Smooth muscle cell (in vitro differentiated cells): ENCODE data around the gene CPM. TPM values are rescaled to one million over a fixed set of nuclear protein-coding genes. Genes with fewer than 3 reads are reported as not detected.

Experiments used
- DNase-seq: peaks from one replicate; lab custom pipeline; 2025; ENCODE audit not compliant: unreplicated experiment; lab: John Stamatoyannopoulos, UW
- H2AFZ ChIP-seq: fragments of 200-600 bp; sonication (generic); 2 replicates; pipeline ENCODE4 v1.6.0; 2016; ENCODE audit warnings: antibody characterized with exemption, low read depth, mild to moderate bottlenecking
- H3F3A ChIP-seq: fragments of 200-600 bp; sonication (generic); 2 replicates; pipeline ENCODE4 v1.6.0; 2017; ENCODE audit warnings: antibody characterized with exemption, low read depth
- H3K27ac ChIP-seq: fragments of 200-600 bp; sonication (generic); 2 replicates; pipeline ENCODE4 v1.5.1; 2016; ENCODE audit warnings: low read depth, mild to moderate bottlenecking
- H3K27me3 ChIP-seq: fragments of 200-600 bp; sonication (generic); 2 replicates; pipeline ENCODE4 v1.6.1; 2016; ENCODE audit warnings: low read depth, mild to moderate bottlenecking
- H3K36me3 ChIP-seq: fragments of 200-600 bp; sonication (generic); 2 replicates; pipeline ENCODE4 v1.5.1; 2016; ENCODE audit warnings: low read depth
- H3K4me1 ChIP-seq: fragments of 200-600 bp; sonication (generic); 2 replicates; pipeline ENCODE4 v1.5.1; 2016; ENCODE audit warnings: low read depth
- H3K4me2 ChIP-seq: fragments of 200-600 bp; sonication (generic); 2 replicates; pipeline ENCODE4 v1.6.0; 2016; ENCODE audit warnings: mild to moderate bottlenecking
- H3K4me3 ChIP-seq: fragments of 200-600 bp; sonication (generic); 2 replicates; pipeline ENCODE4 v1.5.1; 2016; ENCODE audit warnings: mild to moderate bottlenecking
- H3K79me2 ChIP-seq: fragments of 200-600 bp; sonication (generic); 2 replicates; pipeline ENCODE4 v1.6.0; 2016; ENCODE audit warnings: low read depth, mild to moderate bottlenecking
- H3K9ac ChIP-seq: fragments of 200-600 bp; sonication (generic); 2 replicates; pipeline ENCODE4 v1.6.0; 2016; ENCODE audit warnings: low read depth
- H3K9me3 ChIP-seq: fragments of 200-600 bp; sonication (generic); replicated peaks from 2 replicates; pipeline ENCODE4 v1.5.1; 2016; ENCODE audit warnings: low read depth
- H4K20me1 ChIP-seq: fragments of 200-600 bp; sonication (generic); 2 replicates; pipeline ENCODE4 v1.6.0; 2016; ENCODE audit warnings: low read depth
- WGBS: methylation state at CpG from one replicate; pipeline ENCODE4 v1.1.7; 2016; ENCODE audit warnings: low lambda C conversion rate; 5-methylcytosine and 5-hydroxymethylcytosine counted together
- polyA plus RNA-seq: library from polyadenylated mRNA; unstranded; fragments of >200 nt; fragmentation: Nextera tagmentation; extraction: Ambion mirVana; gene quantifications from 2 replicates; pipeline ENCODE4 v1.2.1, GENCODE V29; 2016
- total RNA-seq: library from RNA; depleted of rRNA; stranded (reverse); fragments of >200 nt; gene quantifications from 2 replicates; pipeline ENCODE4 v1.2.3, GENCODE V29; 2014
- TF ChIP-seq, protein P1 (sequence below): fragments of 200-600 bp; sonication (generic); IDR thresholded peaks from 2 replicates; pipeline ENCODE4 v1.5.1; 2017; ENCODE audit warnings: borderline replicate concordance, mild to moderate bottlenecking, antibody characterized with exemption; ENCODE audit not compliant: insufficient read depth, poor library complexity, severe bottlenecking

CPM gene
- total and polyA plus RNA-seq, 2 experiments from 2014 or later, result 0.57 to 6.2 TPM

DNA sequence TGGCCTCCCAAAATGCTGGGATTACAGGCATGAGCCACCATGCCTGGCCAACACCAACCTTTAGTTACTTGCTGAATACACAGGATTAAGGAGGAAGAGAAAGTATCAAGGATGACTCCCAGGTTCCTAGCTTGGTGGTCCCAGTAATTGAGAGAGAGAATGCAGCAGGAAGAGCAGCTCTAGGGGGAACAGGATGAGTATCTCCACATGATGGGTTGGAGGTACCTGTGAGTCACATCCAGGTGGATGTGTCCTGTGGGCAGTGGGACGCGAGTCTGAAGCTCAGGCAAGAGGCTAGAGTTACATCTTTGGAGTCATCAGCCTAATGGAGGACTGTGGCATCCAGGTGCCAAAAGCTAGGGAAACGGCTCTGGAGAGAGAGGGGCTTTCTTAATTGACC is 77.9 kb downstream of the CPM start:
- no peaks in the 10 kb centered on the region for H3K36me3 ChIP-seq
- H3K4me1 ChIP-seq, result no peaks in the 10 kb centered on the region
- H3K27me3 ChIP-seq, result peaks cover 3% of the 10 kb centered on the region
- H3K9me3 ChIP-seq, result no peaks in the 10 kb centered on the region
- DNase-seq, result no peak
- no peaks in the 10 kb centered on the region for H3F3A ChIP-seq
- 96% methylated on average over 3 of the region's 3 CpGs for WGBS
- H3K79me2 ChIP-seq, result no peaks in the 10 kb centered on the region
- TF ChIP-seq, protein P1, sequence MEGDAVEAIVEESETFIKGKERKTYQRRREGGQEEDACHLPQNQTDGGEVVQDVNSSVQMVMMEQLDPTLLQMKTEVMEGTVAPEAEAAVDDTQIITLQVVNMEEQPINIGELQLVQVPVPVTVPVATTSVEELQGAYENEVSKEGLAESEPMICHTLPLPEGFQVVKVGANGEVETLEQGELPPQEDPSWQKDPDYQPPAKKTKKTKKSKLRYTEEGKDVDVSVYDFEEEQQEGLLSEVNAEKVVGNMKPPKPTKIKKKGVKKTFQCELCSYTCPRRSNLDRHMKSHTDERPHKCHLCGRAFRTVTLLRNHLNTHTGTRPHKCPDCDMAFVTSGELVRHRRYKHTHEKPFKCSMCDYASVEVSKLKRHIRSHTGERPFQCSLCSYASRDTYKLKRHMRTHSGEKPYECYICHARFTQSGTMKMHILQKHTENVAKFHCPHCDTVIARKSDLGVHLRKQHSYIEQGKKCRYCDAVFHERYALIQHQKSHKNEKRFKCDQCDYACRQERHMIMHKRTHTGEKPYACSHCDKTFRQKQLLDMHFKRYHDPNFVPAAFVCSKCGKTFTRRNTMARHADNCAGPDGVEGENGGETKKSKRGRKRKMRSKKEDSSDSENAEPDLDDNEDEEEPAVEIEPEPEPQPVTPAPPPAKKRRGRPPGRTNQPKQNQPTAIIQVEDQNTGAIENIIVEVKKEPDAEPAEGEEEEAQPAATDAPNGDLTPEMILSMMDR, result no peak
- no peak overlapping the region for H3K4me3 ChIP-seq
- H2AFZ ChIP-seq, result no peak overlapping the region
- no peaks in the 10 kb centered on the region for H4K20me1 ChIP-seq
- no peak overlapping the region for H3K27ac ChIP-seq
- H3K4me2 ChIP-seq, result no peak overlapping the region
- no peak overlapping the region for H3K9ac ChIP-seq

DNA sequence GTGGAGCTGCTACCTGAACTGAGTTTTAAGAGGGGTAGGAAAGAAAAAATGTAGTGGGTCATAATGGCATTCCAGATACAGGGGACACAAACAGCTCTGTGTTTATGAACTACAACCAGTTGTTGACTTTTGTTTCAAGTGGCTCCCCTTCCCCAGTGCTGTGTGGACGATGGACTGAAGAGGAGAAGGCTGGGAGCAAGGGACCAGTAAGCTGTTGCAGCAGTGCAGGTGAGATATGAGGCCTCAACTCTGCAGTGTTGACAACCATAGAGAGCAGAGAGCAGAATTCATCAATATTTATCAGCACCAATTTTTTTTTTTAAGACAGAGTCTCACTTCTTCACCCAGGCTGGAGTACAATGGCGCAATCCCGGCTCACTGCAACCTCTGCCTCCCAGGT is 78.4 kb downstream of the CPM start:
- Histone ChIP-seq H3K4me3 (no peak overlapping the region), H3K4me1 (no peaks in the 10 kb centered on the region), H3K4me2 (no peak overlapping the region), H3K9me3 (no peaks in the 10 kb centered on the region), H3K79me2 (no peaks in the 10 kb centered on the region), H4K20me1 (no peaks in the 10 kb centered on the region), H3K27ac (no peak overlapping the region), H3K36me3 (no peaks in the 10 kb centered on the region), H2AFZ (no peak overlapping the region), H3K27me3 (peaks cover 3% of the 10 kb centered on the region), H3F3A (no peaks in the 10 kb centered on the region), H3K9ac (no peak overlapping the region)
- DNase-seq, result no peak
- TF ChIP-seq, protein P1, result no peak
- WGBS, result 89% methylated on average over 3 of the region's 3 CpGs

DNA sequence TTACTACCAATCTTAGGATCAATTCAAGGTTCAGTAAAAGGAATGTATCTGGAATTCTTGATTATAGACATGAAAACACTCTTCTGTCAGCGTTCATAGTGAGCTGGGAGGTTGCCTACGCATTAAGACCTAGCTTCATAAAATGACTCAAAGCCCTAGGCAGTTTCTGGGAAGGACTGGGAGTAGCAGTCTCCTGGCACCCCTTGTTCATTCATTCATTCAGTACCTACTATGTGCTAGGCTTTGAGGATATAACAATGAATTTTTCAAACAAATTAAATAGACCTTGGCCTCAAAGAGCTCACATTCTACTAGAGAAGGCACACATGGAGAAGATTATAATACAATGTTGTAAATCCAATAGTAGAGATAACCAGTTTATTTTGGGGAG is 78.9 kb downstream of the CPM start:
- no peaks in the 10 kb centered on the region for H3K36me3 ChIP-seq
- H3K27me3 ChIP-seq, result peaks cover 3% of the 10 kb centered on the region
- H3K9me3 ChIP-seq, result no peaks in the 10 kb centered on the region
- H3K4me3 ChIP-seq, result no peak overlapping the region
- TF ChIP-seq, protein P1, result no peak
- no peak for DNase-seq
- no peaks in the 10 kb centered on the region for H3F3A ChIP-seq
- no peak overlapping the region for H3K4me2 ChIP-seq
- H3K9ac ChIP-seq, result no peak overlapping the region
- H3K27ac ChIP-seq, result no peak overlapping the region
- no peaks in the 10 kb centered on the region for H4K20me1 ChIP-seq
- H3K79me2 ChIP-seq, result no peaks in the 10 kb centered on the region
- H3K4me1 ChIP-seq, result no peaks in the 10 kb centered on the region
- no peak overlapping the region for H2AFZ ChIP-seq
- 65% methylated on average over 2 of the region's 2 CpGs for WGBS

DNA sequence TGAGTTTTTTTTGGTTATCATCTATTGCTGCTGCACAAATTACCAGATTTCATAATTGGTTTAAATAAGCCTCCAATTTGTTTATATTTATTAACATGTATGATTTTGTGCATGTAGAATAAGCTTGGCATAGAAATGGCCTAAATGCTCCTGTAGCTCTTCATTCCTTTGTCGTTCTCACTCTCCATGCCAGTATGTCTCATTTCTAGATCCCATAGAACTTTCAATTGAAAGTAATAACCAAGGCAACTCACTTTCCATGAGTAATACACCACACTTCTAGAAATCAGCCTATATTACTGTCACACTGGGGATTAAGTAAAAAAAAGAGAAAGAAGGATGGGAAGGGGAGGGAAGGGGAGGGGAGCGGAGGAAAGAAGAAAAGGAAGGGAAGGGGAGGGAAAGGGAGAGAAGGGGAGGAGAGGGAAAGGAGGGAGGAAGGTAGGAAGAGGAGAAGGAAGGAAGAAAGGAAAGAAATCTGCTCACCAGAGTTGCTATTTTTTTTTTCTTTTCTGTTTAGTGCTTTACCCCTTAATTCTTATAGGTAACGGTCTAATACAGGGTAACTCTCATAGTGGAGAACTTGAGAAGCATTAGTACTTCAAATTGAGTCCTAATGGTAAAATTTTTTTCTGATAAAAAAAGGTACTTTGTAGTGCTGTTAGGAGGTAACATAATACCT is 79.4 kb downstream of the CPM start:
- H3K79me2 ChIP-seq, result no peaks in the 10 kb centered on the region
- no peaks in the 10 kb centered on the region for H3K36me3 ChIP-seq
- no peak for DNase-seq
- no peaks in the 10 kb centered on the region for H3K4me1 ChIP-seq
- no peak overlapping the region for H3K9ac ChIP-seq
- H4K20me1 ChIP-seq, result no peaks in the 10 kb centered on the region
- no peaks in the 10 kb centered on the region for H3F3A ChIP-seq
- H3K4me2 ChIP-seq, result no peak overlapping the region
- peaks cover 3% of the 10 kb centered on the region for H3K27me3 ChIP-seq
- H3K4me3 ChIP-seq, result no peak overlapping the region
- H2AFZ ChIP-seq, result no peak overlapping the region
- no peaks in the 10 kb centered on the region for H3K9me3 ChIP-seq
- TF ChIP-seq, protein P1, result no peak
- WGBS, result 79% methylated on average over 3 of the region's 3 CpGs
- no peak overlapping the region for H3K27ac ChIP-seq
